SH-SY5Y (cell line): ENCODE results near the gene TSPOAP1.
A peak's percentile ranks its signal among the peaks of the same experiment; 100 is the strongest.

Experiments
- GATA2 ChIP-seq: IDR thresholded peaks from 2 replicates; pipeline ENCODE4 v1.6.1; 2011; ENCODE audit warnings: mild to moderate bottlenecking, low read depth, low read length
- GATA3 ChIP-seq: IDR thresholded peaks from 2 replicates; pipeline ENCODE4 v1.6.1; 2011; ENCODE audit warnings: low read depth, mild to moderate bottlenecking, low read length, moderate library complexity

Gene TSPOAP1

DNA sequence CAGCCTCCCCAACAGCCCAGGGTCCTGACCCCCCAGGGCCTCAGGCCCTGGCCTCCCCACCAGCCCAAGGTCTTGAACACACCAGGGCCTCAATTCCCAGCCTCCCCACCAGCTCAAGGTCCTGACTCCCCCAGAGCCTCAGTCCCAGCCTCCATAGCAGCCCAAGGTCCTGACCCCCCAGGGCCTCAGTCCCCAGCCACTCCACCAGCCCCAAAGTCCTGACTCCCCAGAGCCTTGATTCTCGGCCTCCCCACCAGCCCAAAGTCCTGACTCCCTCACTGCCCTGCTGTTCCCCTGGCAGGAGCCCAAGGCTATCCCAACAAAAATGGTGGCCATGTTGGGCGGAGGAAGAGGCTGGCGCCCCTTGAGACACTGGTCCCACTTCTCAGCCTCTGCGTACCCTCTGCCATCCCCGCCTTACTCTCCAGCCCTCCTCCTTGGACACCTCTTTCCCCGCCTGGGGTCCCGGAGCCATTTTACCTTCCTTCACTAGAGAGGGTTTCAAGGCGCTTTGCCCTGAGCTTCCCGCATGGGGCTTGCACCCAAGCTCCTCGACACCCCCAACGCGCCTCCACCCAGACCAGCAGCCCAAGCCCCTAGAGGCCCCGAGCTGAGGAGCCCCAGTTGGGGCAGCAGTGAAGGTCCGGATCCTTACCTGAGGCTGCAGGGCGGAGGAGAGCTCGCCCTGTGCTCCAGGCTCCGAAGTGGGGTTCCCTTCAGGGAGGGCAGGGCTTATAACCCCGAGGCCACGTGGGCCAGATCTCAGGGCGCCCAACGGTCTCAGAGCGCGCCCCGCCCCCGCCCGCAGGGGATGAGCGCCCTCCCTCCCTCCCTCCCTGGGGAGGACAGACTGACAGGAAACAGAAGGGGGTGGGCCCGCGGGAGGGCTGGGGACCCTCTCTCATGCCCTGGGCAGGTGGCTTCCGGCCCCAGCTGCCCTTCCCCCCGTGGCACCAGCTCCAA lies 3.5 kb upstream of the TSPOAP1 start:
- TF ChIP-seq GATA3 (no peak), GATA2 (no peak)

DNA sequence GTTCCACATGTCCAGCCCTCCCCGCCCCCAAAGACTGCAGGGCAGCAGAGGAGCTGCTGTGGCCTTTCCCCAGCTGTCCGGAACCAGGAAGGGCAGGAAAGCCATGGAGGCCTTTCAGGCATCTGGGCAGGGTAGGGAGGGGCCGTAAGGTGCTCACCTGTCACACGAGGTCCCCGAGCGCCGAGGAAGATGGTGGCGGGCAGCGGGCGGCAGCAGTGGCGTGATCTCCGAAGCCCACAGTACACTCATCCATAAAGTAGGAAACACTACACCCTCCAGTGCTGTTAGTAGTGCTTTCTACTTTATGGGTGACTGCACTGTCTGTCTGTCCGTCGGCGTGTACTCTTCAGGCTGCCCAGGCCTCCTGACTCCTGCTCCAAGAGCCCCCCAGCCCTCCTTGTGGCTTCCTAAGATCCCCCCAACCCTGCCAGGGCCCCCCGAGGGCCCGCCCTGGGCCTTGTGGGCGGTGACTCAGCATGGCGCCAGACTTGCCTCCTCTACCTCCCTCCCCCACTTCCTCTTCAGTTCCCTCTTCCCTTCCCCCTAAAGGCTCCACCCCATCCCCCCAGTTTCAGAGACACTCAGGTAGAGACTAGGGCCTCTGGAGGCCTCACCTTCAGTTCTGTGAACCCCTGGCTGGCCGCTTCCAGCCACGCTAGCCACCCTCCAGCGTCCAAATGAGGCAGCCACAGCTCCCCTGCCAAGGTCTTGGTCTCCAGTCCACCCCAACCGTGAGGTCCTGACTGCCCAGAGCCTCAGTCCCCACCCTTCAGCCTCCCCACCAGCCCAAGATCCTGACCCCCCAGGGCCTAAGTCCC lies 2.6 kb upstream of the TSPOAP1 start:
- no peak for TF ChIP-seq GATA3
- no peak for TF ChIP-seq GATA2

DNA sequence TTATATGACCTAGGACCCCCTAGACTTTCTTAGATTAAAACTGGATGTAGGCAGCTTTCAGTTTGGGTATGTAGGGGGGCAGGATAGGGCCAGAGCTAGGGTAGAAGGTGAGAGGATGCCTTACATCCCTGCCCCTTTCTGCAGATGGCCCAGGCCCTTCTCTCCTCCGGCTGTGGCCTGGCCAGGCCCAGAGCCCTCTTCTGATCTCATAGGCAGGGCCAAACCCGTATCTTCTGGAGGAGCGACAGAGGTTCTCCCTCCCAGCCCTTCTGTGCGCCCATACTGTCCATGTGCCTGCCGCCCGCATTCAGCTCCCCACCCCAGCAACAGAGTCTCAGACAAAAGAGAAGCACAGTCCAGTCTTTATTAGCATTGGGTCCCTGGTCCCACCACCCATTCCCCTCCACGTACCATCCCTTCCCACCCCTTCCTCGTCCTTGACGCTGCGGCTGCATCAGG lies 2.0 kb upstream of the TSPOAP1 start:
- TF ChIP-seq GATA2 (no peak), GATA3 (no peak)

DNA sequence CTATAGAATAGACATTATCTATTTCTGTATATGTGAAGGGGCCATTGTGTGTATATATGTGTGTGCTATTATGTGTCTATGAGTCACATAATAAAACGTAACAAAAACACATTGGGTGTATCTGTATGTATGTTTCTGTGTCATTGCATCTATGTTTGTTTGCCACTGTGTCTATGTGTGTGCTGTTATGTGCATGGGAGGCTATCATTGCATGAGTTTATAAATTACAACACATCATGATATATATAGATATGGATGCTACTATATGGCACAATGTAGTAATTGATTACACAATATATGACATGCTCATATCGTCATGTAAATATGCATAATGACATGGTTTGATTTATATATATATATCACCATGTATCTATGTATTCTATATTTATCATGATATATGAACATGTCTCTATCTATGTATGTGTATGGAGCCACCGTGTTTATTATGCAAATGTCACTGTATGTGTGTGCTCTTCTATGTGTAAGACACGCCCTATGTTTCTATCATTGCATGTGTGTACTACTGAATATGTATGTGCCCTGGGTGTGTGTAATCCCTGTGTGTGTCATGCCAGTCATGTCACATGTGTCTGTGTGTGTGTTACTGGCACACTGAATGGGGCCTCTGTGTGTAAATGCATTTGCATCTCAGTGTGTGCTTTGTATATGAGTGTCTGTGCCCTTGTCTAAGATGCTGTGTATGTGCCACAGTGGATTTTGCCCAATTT lies 1.4 kb upstream of the TSPOAP1 start:
- TF ChIP-seq GATA3 (no peak), GATA2 (no peak)

DNA sequence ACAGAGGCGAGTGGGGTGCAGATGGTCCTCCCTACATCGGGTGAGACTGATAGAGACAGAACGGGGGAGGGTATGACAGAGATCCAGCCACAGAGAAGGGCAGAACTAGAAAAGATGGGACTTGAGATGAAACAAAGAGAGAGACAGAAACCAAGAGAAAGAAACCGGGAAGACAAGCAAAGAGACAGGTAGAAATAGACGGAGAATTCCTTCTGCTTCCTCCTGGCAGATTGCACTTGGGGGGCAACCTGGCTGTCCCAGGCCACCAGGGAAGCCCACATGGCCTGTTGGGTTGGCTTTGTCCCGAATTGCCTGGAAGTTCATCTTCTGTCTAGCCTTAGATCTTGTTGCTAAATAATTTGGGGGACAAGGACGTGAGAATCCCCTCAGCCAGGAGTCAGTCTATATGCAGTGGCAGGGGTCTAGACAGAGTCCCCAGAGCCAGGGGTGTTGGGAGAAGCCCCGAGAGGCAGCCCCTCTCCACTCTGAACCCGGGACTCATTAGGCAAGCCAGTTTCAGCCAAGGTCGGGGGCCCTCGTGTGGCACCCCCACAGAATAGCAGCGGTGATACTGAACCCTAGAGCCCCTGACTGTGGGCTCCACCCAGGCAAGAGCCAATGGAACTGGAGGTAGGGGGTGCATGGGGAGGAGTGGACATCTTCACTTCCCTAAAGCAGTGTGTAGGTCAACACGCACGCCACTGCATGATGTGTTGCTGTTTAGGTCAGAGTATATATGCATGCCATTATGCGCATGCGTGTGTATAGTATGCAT lies 627 bp upstream of the TSPOAP1 start:
- no peak for TF ChIP-seq GATA2
- TF ChIP-seq GATA3 = no peak

DNA sequence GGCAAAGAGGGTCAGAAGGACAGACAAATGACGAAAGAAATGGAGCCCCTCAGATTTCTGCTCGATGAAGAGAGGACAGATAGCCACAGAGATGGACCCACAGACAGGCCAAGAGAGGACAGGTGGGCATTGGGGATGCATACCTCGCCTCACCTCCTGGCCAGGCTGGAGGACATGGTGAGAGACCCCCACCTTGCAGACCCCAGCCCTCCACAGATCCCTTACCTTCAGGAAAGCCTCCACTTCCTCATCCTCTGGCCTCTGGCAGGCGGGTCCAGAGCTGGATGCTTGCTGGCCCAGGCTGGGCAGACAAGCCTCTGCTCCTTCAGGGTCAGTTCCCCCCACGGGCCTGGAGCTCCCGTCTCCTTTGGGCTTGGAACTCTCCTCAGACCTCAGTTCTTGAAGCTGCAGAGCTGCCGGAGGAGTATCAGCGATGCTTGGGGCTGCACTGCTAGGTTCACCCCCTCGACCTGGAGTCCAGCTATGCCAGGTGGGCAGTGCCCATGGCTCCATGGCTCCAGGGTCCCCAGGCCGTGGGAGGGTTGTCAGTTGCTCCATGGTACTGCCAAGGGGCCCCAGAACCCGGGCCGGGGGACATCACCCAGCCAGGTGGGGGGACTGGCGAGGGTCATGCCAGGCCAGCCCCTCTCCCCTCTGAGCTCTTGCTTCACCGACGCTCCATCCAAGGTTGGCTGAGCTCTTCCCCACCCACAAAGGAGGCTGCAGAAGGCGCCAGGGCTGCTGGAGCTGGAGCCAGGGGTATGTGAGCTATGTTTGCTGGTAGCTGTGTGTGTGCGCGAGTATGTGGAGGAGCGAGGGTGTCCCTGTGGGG lies 1.0 kb downstream of the TSPOAP1 start:
- TF ChIP-seq GATA2 (no peak), GATA3 (no peak)

DNA sequence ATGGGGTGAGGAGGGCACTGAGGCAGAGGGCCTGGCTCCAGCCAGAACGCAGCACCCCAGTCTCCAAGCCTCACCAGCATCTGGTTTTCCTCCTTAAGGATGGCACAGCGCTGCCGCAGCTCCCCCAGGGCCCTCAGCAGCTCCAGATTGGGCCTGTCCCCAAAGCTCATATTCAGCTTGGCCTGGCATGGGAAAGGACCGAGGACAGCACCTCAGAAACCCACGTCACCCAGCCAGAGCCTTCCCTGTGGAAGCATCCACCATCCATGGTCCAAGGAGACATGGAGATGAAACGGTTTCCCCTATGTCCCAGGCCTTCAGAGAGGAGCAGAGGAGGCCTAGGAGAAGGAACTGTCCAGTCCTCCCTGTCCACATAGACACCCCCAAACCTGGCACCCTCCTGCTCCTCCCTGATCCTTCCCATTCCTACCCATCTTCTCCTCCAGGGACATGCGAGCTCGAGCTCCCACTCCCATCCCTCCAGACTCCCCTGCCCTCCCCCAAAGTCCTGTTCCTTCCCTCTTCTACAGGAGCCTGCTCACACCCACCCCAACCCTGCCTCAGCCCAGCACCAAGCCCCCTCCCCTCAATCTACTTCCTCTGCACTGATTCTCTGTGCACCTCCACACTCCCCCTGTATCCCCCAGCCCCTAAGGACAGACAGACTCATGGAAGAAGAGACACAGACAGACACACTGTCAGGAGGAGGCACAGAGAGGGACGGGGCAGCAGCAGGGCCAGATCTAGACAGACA lies 1.8 kb downstream of the TSPOAP1 start:
- TF ChIP-seq GATA3 = no peak
- no peak for TF ChIP-seq GATA2

DNA sequence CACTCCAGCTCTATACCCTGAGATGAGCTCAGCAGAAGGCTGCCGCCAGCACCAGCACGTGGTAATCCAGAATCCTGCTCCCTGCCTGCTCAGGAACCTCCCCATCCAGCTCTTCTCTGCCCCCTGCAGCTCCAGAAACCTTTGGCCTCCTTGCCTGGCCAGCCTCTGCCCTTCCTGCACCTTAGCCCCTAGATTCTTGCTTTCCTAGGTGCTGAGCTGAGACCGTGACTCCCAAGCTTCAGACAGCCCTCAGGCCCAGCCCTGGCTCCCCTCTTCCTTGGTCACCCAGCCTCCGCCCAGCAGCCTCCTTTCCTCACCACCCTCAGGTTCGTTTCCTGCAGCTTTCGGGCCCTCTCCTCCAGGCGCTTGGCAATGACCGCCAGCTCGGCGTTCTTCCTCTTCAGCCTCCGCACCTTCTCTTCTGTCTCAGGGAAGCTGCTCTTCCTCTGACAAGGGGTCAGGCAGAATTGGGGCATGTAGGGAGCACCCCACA lies 2.6 kb downstream of the TSPOAP1 start:
- TF ChIP-seq GATA3 (no peak), GATA2 (no peak)

DNA sequence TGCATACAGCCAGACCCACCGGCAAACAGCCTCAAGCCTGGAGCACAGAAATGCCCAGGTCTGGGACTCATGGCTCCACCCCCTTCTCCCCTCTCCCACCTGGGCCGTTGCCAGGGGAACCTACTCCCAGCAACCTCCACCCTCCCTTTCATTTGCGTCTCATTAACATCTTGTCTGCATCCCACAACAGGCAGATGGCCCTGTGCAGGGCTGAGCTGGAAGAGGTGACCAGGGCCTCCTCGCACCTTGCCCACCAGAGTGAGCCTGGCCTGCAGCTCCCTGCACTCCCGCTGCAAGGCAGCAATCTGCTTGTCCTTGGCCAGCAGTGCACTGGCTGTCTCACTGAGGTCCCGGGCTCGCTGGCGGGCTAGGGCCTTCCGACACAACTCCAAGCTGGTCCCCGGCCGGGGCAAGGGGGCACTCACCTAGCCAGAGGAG lies 3.3 kb downstream of the TSPOAP1 start:
- TF ChIP-seq GATA3 = no peak
- no peak for TF ChIP-seq GATA2

DNA sequence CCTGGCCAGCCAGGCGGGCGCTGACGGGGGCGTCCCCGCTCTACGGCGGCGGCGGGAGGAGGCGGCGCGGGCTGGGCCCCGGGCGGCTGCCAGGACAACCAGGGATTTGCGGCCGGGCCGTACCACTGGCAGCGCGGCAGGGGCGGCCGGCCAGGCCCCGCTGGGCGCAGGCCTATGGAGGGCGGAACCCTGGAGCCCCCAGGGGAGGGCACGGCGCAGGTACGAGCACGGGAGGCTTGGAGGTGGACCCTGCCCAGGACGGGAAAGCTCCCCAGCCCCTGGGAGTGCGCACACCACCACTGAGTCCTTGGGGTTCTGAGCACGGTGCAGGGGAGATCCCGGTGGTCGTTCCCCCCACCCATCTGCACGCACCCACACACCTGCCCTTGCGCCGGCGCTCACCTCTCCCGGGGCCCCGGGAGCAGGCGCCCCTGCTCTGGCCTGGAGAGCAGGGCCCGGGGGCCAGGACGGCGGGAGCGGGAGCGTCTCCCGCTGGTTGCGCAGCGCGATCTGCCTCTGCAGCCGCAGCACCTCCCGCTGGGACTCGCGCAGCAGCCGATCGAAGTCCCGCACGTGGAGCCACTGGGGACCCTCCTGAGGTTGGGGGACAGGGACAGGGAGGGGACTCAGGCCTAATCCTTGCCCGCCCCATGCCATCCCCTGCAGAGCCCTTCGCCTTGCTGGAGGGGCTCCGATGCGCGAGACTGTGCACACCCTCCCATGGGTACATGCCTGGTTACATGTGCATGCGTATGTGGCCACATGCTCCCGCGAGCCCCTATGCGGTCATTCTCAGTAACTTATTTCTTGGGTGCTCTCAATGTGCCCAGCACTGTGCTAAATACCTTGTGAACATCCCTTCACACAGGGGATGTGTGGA lies 3.9 kb downstream of the TSPOAP1 start:
- TF ChIP-seq GATA3 (no peak), GATA2 (no peak; the same call in 1 of the 2 replicates)

DNA sequence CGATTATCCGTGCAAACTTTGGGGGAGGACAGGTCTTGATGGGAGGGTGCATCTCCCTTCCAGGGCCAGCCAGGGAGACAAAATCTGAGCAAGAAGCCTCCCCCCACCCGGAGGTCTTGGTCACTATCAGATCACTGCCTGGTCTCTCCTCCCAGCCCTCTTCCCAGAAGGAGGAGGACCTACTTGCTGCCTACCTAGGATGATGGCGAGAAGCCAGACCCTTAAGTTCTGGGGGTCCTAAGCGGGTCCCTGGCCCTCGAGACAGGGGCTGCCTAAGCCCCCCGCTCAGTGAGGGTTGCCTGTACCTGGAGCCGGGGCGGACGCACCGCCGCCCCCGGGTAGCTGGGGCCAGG lies 4.6 kb downstream of the TSPOAP1 start:
- no peak for TF ChIP-seq GATA3
- 0 out of 2 replicates have a peak, but pooled peaks have one; percentile 14 for TF ChIP-seq GATA2
